Right kidney (tissue), 9 donors: ENCODE data around the gene ERI3.

Experiments
- DNase-seq: peaks from one replicate; pipeline ENCODE4 v3.0.0-alpha.2; 2016
- long read RNA-seq, 8 donors: transcript quantifications; one replicate each; lab custom pipeline, GENCODE V29; 2026

The ERI3 gene, protein sequence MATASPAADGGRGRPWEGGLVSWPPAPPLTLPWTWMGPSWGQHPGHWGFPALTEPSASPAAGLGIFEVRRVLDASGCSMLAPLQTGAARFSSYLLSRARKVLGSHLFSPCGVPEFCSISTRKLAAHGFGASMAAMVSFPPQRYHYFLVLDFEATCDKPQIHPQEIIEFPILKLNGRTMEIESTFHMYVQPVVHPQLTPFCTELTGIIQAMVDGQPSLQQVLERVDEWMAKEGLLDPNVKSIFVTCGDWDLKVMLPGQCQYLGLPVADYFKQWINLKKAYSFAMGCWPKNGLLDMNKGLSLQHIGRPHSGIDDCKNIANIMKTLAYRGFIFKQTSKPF
- long read RNA-seq, donor 1, transcript ERI3-201 (9 exons, 1,684 nt), result major isoform, 18 of 50 reads
- long read RNA-seq, donor 1, partial matches to known transcripts, result 24 of 50 reads
- long read RNA-seq, donor 1, other reads (novel, unspliced or antisense), result 8 of 50 reads
- long read RNA-seq, donor 2, transcript ERI3-201 (9 exons, 1,684 nt), result major isoform, 7 of 7 reads
- long read RNA-seq, donor 2, partial matches to known transcripts, result 0 of 7 reads
- long read RNA-seq, donor 2, other reads (novel, unspliced or antisense), result 0 of 7 reads
- long read RNA-seq, donor 3, partial matches to known transcripts, result 7 of 10 reads
- long read RNA-seq, donor 3, other reads (novel, unspliced or antisense), result 0 of 10 reads
- long read RNA-seq, donor 4, transcript ERI3-201 (9 exons, 1,684 nt), result major isoform, 8 of 27 reads
- long read RNA-seq, donor 4, partial matches to known transcripts, result 19 of 27 reads
- long read RNA-seq, donor 4, other reads (novel, unspliced or antisense), result 0 of 27 reads
- long read RNA-seq, donor 5, transcript ERI3-201 (9 exons, 1,684 nt), result major isoform, 20 of 66 reads
- long read RNA-seq, donor 5, partial matches to known transcripts, result 34 of 66 reads
- long read RNA-seq, donor 5, other reads (novel, unspliced or antisense), result 12 of 66 reads
- long read RNA-seq, donor 6, transcript ERI3-201 (9 exons, 1,684 nt), result major isoform, 13 of 32 reads
- long read RNA-seq, donor 6, partial matches to known transcripts, result 19 of 32 reads
- long read RNA-seq, donor 6, other reads (novel, unspliced or antisense), result 0 of 32 reads
- long read RNA-seq, donor 7, transcript ERI3-201 (9 exons, 1,684 nt), result major isoform, 18 of 85 reads
- long read RNA-seq, donor 7, partial matches to known transcripts, result 57 of 85 reads
- long read RNA-seq, donor 7, other reads (novel, unspliced or antisense), result 10 of 85 reads
- long read RNA-seq, donor 8, transcript ERI3-201 (9 exons, 1,684 nt), result major isoform, 10 of 40 reads
- long read RNA-seq, donor 8, partial matches to known transcripts, result 25 of 40 reads
- long read RNA-seq, donor 8, other reads (novel, unspliced or antisense), result 5 of 40 reads

DNA sequence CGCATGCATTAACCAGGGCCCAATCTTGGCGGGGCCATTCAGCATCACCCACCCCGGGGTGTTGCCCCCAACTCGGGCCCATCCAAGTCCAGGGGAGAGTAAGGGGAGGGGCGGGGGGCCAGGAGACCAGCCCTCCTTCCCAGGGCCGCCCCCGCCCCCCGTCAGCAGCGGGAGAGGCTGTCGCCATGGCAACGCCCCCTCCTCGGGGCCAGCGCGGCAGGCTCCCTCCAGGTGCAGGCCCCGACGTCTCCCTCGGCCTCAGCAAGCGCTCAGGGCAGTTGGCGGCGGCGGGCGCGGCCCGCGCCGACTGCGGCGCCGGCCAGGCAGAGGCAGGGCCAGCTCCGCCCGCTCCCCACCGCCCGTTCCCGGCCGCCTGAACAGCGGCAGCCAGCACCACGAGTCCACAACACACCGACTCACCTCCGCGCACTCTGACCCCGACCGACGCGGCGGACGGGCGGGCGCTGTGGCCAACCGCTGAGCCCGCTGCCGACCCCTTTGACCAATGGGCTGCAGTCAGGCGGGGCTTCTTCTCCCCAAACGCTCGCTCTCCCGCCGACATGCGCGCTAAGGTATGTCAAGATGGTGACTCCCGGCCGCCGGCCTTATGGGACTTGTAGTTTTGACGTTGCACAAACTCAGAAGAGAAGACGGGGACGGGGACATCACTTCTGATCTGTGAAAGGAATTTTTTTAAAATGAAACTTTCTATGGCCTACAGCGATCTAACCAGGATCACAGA is at the start of gene ERI3:
ERI3 (minus strand) TSS at position 418 of the 742 bp plus-strand sequence; CDS start at position 187, 231 bp downstream.
- peak; percentile 90 for DNase-seq

DNA sequence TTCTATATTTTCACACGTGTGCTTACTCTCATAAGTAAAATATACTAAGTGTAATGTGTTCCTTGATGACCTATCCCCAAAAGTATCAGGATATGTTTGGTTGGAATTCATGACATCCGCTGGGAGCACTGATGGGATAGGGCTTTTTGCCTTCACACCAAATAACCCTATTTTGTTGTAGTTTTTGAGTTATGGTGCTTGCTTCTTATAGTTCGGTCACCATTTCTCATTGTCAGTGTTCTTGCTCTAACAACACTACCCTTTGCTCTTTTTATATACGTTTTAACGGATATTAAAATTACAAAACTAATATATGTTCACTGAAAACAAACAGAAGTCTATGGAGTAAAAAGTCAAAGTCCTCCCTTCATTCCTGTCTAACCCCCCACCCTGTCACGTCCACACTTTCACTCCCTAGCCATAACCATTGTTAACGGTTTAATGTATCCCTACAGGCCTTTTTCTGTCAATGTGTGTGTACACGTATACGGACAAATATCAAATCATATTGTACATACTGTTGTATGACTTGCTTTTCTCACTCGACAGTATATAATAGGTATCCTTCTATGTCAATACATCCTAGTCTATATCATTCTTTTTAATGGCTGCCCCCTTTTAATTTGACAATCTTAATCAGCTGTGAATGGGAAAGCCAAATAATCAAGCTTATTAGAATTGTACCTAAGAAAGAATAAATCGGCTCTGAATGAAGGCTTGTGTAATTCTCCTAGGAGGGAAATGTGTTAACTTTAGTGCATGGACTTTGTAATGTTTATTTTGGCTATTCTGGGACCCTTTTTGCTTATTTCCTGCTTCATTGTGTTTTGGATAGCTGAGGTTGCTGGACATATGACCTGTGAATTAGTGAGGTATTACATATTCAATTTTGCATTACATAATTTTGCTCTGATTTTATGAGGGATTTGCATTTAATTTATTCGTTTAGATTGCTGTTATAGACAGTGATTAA is 46.5 kb upstream of the ERI3 start:
- DNase-seq, result no peak

DNA sequence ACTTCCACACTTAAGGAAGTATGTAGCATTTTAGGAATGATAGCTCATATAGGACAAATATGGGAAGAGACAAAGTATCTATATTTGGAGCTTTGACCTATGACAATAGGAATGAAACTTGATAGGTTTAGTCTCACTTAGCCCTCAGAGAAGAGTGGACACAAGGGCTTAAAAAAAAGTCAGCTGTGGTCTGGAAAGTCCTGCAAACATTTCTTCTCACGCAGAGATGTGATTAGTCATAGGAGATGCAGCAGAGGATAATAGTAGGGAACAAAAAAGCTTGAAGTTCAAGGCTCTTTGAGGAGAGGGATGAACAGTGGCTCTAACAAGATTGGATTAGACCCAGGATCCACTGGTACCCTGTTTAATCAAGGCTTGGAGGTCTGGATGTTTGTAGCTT is 35.2 kb upstream of the ERI3 start:
- DNase-seq, result no peak

DNA sequence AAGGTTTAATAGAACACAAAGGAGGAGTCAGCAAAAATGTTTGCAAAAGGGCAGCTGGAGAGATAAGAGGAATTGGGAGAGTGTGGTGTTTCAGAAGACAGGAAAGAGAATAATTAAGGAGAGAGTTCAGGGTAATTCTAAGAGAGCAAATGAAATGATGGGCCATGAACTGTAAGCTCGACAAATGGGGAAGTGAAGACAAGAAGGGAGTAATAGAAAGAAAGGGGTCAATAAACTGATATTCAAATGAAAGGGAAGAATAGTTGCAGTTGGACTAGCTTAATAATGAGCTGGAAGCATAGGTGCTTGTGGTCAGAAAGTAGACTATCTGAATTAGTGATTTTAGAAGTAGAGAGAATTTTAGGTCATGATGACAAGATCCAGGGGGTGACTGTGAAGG is 34.4 kb upstream of the ERI3 start:
- DNase-seq, result no peak

DNA sequence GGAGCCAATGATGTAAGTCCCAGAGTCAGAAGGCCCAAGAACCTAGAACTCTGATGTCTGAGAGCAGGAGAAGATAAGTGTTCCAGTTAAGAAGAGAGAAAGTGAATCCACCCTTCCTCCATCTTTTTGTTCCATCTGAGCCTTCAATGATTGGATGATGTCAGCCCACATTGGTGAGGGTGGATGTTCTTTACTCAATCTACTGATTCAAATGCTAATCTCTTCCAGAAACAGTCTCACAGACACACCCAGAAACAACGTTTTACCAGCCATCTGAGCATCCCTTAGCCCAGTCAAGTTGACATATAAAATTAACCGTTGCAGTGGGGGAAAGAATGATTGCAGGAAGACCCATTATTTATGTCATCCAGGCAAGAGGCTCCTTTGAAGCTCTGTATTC is 33.5 kb upstream of the ERI3 start:
- no peak for DNase-seq

DNA sequence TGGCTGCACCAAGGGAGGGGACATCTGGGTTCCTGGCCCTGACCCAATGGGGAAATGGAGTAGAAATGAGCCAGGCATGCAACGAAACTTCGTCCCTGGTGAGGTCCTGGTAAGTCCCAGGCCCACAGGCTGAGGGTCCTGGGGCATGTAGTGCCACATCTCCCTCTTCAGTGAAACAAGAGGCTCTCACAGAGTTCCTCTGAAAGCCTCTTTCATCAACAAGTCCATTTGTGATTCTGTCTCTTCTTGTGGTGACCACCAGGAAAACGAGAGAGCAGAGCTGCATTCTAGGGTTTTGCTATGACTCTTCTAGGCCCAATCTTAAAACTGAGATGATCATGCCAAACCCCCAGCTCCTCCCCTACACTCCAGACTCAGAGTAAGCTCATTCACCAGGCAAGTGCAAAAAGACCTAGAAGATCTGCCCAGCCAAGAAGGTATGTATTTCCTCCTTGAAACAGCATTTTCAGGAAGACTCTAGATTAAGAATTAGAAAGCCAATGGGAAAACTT is 25.7 kb upstream of the ERI3 start:
- DNase-seq, result no peak

DNA sequence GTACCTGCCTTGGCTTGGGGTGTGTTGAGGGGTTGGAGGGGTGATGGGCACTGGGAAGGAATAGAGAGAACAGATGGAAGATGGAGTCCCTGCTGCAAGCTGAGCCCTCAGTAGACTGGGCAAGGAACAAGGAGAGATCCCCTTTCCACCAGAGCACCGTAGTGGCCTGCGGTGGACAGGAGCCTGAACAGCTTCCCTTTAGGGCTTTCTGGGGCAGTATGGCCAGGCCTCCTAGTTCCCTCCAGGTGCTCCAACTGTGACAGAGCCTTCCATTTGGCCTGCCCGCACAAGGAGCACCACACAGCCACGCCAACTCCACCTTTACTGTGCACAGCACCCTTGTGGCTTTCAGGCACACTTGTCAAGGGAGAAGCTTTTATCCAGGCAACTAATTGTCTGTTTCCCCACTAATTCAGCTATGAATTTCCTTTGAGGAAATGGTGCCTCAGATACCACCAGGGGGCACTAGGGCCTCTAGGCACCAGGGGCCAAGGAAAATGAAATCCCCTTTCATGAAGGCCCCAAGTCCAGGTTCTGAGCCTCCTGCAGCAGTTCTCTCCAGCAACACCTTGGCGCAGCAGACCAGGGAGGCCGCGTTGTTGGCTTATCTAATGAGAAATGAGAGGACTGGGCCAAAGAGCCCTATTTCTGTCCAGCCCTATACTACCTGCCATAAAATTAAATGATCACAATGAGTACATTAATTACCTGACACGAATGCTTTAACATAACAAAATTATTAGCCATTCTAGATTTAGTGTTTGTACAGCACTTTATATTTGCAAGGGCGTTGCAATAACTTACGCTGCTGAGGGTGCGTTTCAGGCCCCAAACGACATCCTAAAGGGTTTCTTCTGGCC is 23.1 kb upstream of the ERI3 start:
- DNase-seq, result peak; percentile 28

DNA sequence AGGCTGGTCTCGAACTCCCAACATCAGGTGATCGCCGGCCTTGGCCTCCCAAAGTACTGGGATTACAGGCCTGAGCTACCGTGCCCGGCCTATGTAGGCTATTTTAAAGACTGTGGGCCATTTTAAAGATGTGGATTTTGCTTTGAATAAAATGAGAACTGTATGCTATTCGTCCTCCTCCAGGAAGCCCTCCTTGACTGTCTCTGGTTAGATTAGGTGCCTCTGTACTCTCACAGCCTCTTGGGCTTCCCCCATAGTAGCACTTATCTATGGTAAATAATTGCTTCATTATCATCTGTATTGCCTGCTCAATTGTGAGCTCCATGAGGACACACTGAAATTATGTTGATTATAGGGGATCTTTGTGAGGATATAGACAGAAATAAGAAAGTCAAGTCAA is 20.5 kb upstream of the ERI3 start:
- DNase-seq, result no peak

DNA sequence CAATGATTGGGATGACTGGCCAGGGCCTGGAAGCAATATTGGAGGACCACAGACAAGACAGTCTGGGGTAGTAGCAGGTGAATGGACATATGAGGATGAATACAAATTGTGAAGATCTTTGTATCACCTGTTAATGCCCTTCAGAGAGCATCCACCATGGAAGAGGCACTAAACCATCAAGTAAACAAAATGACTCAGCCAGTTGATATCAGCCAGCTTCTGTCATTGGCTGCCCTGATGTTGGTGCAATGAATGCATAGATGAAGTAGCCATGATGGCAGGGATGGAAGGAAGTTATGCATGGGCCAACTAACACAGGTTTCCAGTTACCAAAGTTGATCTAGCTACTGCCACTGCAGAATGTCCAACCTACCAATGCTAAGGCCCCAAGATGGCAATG is 16.1 kb upstream of the ERI3 start:
- no peak for DNase-seq

DNA sequence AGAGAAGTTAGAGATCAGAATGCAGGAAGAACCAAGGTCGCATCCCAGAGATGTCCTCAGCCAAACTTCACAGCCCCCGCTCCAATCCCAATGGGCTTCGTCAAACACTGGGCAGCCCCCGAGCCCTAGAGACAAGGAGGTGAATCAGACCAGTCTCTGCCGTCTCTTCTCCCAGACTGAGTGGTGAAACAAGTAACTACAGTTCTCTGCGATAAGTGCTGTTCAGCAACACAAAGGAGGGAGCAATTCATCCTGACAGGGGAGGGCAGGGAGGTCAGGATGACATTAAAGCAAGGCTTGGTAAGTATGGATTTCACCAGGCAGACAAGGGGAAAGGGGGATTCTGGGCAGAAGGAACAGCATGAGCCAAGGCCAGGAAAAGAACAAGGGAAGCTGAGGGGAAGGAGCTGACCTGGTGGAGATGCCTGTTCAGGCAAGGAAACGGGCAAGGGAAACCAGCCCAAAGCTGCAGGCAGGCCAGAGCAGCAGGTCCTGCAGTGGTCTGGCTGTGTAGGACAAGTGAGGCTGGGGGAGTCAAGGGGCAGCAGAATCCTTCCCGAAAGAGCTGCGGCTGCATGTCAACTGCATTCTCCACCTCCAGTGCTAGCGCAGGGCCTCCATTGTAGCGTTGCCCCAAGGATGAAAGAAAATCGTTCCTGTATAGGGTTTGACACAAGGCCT is 13.6 kb upstream of the ERI3 start:
- no peak for DNase-seq

DNA sequence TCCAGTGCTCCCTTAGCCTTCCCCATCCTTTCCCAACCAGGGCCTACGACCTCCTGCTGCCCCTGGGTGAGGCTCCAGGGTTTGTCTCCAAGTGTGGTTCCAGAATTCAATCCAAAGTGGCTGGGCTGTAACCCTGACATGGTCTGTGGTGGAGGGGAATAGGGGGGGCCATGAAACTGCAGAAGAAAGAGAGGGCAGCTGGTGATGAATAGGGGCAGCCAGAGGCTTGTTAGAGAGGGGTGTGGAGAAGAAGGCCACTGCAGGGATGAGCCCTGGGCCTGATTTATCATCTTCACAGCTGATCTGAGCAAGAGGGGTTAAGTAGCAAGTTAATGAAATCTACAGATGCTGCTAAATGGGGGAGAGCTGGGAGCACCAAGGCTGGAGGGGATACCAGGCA is 12.9 kb upstream of the ERI3 start:
- no peak for DNase-seq

DNA sequence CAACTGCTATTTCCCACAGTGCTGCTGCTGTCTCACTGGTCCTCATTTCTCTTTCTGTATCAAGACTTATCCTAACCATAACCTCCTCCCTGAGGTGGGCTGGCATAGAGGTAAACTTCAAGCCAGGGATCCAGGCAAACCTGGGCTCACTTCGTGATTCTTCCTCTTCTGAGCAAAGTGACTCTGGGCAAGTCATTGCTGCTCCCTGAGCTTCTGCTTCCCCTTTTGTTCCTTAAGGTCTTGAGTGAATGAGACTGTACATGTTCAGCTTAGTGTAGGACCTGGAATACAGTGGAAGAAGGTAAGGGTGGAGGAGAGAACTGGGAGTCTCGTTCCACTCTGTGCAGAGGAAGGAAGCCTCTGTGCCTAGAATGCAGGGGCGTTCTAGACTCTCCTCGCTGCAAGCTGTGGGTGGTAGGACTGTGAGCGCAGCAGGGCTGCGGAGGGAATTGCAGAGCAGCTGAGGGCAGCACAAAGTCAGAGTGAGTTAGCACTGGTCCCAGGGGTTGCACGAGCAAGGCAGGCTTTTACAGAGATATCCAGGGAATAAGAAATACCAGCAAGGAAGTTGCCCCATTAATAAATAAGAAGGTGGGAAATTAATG is 11.4 kb upstream of the ERI3 start:
- no peak for DNase-seq

DNA sequence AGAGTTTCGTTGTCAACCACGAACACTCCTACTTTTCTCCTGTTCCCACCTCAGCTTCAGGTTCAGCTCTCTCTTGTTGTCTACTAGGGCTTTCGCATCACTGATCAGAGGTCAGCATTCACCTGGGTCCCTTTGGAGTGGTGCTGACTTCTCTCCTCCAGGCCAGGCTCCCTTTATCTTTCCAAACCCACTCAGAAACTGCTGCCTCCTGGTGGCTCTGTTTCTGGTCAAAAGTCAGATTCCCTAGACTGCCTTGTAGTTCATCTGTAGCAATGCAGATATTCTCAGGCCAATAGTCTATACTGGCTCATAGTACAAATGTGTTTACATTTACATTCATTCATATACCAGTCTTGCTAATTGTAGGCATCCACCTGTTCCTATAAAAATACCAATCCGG is 6.4 kb upstream of the ERI3 start:
- DNase-seq, result no peak

DNA sequence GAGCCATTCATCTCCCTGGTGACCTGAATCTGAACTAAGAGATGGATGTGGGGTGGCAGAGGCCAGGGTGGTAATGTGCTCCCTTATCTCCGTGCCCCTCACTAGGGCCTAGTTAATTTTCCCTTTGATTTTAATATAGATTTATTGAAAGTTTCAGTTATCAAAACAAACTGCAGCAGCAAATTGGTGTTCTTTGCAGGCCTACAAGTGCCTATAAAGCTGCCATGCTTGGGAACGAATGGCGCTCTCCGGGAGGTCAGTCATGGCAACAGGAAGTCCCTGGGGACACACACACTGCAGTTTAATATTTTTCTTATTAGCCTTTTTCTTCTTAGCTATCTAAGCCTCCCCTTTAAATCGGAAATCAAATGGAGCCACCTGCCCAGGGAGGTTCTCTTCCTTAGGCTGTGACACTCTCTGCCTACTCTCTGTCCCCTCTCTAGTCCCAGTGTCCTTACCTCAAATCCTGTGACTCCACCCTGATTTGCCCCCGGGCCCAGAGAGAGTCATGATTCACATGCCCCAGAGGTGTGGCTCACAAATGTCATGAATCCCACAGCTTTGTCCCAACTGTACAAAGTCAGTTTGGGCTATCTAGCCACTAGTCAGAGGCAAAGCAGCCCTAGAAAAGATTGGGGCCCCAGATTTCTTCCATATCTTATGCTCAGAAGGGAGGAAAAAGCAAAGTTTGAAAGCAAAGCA is 4.3 kb upstream of the ERI3 start:
- DNase-seq, result no peak

DNA sequence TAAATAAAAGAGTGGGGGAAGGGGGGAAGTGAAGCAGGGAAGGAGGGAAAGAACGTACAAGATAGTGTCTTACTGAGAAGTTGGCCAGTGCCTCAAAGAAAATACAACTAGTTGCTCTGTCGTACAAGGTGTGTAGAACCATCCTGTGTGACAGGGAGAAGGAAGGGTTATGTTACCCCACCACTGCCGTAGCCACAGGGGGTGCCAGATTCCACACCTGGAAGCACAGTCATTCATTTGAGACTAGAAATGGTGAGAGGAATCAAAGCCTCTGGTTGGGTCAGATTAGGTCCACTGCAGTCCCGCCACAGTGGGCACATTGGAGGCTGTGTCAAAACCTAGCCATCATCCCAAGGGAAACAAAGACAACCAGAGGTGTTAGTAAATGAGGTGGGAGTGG is 2.7 kb upstream of the ERI3 start:
- DNase-seq, result no peak

DNA sequence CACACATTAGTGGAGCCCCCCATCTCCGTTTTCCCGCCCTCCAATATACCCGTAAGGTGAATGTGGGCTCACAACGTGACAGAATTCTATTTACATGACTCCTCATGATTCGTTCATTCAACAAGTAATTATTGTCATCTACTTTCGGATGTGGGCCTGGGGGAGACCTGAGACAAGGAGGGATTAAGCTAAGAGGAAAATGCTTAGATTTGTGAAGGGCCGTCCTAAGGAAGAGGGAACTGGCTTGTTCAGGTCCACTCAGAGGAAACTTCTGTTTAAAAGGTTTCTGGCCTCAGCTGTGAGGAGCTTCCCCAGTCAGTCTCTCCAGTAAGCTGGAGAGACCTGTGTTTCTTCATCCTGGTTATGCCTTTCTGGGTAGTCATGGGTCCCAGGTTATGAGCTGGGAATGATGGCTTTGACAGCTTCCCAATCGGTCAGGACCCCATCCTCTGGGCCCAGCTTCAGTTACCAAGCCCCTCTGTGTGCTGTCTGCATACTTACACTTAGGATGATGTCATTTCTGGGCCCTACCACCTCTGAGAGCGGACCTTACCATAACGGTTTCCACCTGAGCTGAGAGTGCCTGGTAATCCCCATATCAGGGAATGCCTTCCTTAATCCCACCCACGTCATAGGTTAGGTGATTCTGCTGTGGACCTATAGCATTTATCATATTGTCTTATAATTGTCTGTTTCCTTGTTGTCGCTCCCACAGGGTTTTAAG is 687 bp upstream of the ERI3 start:
- DNase-seq, result no peak
